ENCODE data around the gene COL5A1.

Gene COL5A1

DNA sequence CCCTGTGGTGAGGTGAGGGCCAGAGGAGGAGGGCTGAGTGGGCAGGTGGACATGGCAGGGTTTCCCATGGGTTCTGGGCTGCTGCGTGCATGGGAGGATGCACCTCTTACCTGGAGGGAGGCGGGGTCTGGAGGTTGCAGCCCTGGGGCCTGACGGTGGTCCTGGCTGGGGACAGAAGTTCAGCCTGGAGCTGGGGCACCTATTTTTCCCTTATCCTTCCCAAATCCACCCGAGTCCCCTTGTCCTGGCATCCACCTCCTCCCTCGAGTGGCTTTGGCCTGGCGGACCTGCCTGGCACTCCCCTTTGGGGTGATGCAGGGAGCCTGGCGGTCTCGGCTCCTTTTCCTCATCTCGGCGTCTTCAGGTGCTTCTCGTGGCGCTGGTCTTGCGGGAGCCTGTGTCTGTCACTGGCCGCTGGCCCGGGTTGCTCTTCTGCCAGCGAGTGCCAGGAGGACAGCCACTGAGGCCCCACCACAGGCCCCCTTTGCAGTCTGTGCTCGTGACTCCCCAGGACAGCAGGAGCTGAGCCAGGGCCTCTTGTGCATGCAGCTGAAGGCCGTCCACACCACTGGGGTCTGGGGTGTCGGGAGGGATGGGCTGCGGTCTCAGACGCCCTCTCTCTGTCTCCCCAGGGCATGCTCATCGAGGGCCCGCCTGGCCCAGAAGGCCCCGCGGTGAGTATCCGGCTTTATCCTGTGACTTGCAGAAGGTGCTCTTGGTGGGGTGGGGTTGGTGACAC lies 96.4 kb downstream of the COL5A1 start:
- H3K9ac ChIP-seq (ENCODE audit: low read depth, low read length) = no peak overlapping the region
- no peak overlapping the region for H3K4me2 ChIP-seq (ENCODE audit: insufficient read depth, low read length)
- no peaks in the 10 kb centered on the region; the same call in 1 of the 2 replicates for H4K20me1 ChIP-seq (ENCODE audit: insufficient read depth, low read length)
- ATAC-seq (ENCODE audit: insufficient read depth, low read depth) (no peak), DNase-seq (no peak)
- H3K4me1 ChIP-seq (ENCODE audit: insufficient read depth, low read length) = no peaks in the 10 kb centered on the region
- no peaks in the 10 kb centered on the region for H3K79me2 ChIP-seq (ENCODE audit: insufficient read depth, low read length)
- H3K4me3 ChIP-seq (ENCODE audit: low read depth in 1 of 2, low read length in 2 of 2) = no peak overlapping the region
- no peak overlapping the region for H3K27ac ChIP-seq (ENCODE audit: low read length)
- H3K36me3 ChIP-seq (ENCODE audit: insufficient read depth, low read length) = no peaks in the 10 kb centered on the region
- H3K27me3 ChIP-seq (ENCODE audit: insufficient read depth, low read length, poor library complexity) = no peaks in the 10 kb centered on the region
- H2AFZ ChIP-seq (ENCODE audit: low read depth, low read length) = no peak overlapping the region
- H3K9me3 ChIP-seq (ENCODE audit: insufficient read depth, low read length, severe bottlenecking) = no peaks in the 10 kb centered on the region
- no peak for TF ChIP-seq EZH2 (IDR thresholded peaks at IDR 0.05; ENCODE audit: borderline replicate concordance, low read depth, low read length, severe bottlenecking)
- TF ChIP-seq, protein P1, sequence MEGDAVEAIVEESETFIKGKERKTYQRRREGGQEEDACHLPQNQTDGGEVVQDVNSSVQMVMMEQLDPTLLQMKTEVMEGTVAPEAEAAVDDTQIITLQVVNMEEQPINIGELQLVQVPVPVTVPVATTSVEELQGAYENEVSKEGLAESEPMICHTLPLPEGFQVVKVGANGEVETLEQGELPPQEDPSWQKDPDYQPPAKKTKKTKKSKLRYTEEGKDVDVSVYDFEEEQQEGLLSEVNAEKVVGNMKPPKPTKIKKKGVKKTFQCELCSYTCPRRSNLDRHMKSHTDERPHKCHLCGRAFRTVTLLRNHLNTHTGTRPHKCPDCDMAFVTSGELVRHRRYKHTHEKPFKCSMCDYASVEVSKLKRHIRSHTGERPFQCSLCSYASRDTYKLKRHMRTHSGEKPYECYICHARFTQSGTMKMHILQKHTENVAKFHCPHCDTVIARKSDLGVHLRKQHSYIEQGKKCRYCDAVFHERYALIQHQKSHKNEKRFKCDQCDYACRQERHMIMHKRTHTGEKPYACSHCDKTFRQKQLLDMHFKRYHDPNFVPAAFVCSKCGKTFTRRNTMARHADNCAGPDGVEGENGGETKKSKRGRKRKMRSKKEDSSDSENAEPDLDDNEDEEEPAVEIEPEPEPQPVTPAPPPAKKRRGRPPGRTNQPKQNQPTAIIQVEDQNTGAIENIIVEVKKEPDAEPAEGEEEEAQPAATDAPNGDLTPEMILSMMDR (IDR thresholded peaks at IDR 0.05; ENCODE audit: borderline replicate concordance, extremely low read depth, low read length, poor library complexity, severe bottlenecking) = no peak

DNA sequence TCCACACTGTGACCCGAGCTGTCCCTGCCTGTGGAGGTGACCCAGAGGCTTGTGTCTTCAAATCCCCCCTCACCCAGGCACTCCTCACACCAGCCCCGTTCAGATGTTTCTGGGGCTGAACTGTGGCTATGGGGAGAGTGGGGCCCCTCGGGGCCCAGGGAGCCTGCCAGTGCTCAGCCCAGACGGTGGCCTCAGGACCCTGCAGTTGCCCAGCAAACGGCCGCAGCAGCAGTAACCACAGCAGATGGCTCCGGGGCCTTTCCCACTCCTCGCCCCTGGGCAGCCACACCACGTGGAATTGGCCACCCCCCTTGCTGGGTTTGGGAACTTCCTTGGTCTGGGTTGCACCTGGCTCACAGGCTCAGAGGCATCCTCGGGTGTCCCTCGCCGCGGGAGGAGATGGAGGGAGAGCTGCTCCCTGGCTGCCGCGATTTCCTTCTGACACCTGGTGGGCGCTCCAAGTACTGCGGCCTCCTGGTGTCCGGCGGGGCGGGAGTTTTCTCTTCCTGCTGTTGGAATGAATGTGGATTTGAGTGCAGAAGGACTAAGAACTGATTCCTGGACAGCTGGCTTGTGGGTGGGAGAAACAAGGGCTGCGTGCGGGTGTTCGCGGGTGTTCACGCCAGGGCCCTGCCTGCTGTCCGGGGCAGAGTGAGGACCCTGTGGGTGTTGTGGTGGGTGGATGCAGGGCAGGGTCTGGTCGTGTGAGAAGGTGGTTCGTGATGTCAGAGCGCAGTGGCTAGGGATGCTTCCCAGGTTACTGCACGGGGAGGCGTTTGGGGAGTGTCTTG lies 97.5 kb downstream of the COL5A1 start:
- Histone ChIP-seq H3K4me1 (ENCODE audit: insufficient read depth, low read length) (no peaks in the 10 kb centered on the region), H3K4me3 (ENCODE audit: low read depth in 1 of 2, low read length in 2 of 2) (no peak overlapping the region), H3K79me2 (ENCODE audit: insufficient read depth, low read length) (no peaks in the 10 kb centered on the region), H2AFZ (ENCODE audit: low read depth, low read length) (no peak overlapping the region), H4K20me1 (ENCODE audit: insufficient read depth, low read length) (no peaks in the 10 kb centered on the region; the same call in 1 of the 2 replicates), H3K9me3 (ENCODE audit: insufficient read depth, low read length, severe bottlenecking) (no peaks in the 10 kb centered on the region), H3K27me3 (ENCODE audit: insufficient read depth, low read length, poor library complexity) (no peaks in the 10 kb centered on the region), H3K27ac (ENCODE audit: low read length) (no peak overlapping the region), H3K36me3 (ENCODE audit: insufficient read depth, low read length) (no peaks in the 10 kb centered on the region), H3K4me2 (ENCODE audit: insufficient read depth, low read length) (no peak overlapping the region), H3K9ac (ENCODE audit: low read depth, low read length) (no peak overlapping the region)
- ATAC-seq (ENCODE audit: insufficient read depth, low read depth) (no peak), DNase-seq (peak; percentile 39)
- TF ChIP-seq, protein P1 (IDR thresholded peaks at IDR 0.05; ENCODE audit: borderline replicate concordance, extremely low read depth, low read length, poor library complexity, severe bottlenecking) = peak; percentile 78
- TF ChIP-seq EZH2 (IDR thresholded peaks at IDR 0.05; ENCODE audit: borderline replicate concordance, low read depth, low read length, severe bottlenecking) = no peak

DNA sequence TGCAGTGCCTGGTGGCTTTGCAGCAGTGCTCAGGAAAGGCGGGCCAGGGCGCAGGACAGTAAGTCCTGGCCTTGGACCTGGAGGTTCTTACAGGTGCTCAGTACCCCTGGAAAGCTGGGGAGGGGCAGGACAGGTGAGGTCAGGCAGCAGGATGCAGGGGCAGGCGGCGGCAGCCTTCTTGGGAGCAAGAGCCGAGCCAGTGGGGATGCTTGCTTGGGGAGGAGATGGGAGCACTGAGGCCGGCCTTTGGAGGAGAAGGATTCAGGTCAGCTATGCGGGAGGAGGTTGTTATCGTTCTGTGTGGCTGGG lies 98.0 kb downstream of the COL5A1 start:
- DNase-seq = no peak
- Histone ChIP-seq H3K9me3 (ENCODE audit: insufficient read depth, low read length, severe bottlenecking) (peaks cover 5% of the 10 kb centered on the region), H3K4me2 (ENCODE audit: insufficient read depth, low read length) (no peak overlapping the region), H3K79me2 (ENCODE audit: insufficient read depth, low read length) (no peaks in the 10 kb centered on the region), H3K4me3 (ENCODE audit: low read depth in 1 of 2, low read length in 2 of 2) (no peak overlapping the region), H2AFZ (ENCODE audit: low read depth, low read length) (no peak overlapping the region), H3K27me3 (ENCODE audit: insufficient read depth, low read length, poor library complexity) (no peaks in the 10 kb centered on the region), H3K36me3 (ENCODE audit: insufficient read depth, low read length) (no peaks in the 10 kb centered on the region), H4K20me1 (ENCODE audit: insufficient read depth, low read length) (no peaks in the 10 kb centered on the region; the same call in 1 of the 2 replicates), H3K9ac (ENCODE audit: low read depth, low read length) (no peak overlapping the region), H3K27ac (ENCODE audit: low read length) (no peak overlapping the region), H3K4me1 (ENCODE audit: insufficient read depth, low read length) (no peaks in the 10 kb centered on the region)
- no peak for ATAC-seq (ENCODE audit: insufficient read depth, low read depth)
- TF ChIP-seq, protein P1 (IDR thresholded peaks at IDR 0.05; ENCODE audit: borderline replicate concordance, extremely low read depth, low read length, poor library complexity, severe bottlenecking) = no peak
- no peak for TF ChIP-seq EZH2 (IDR thresholded peaks at IDR 0.05; ENCODE audit: borderline replicate concordance, low read depth, low read length, severe bottlenecking)

Measured in DND-41 (cell line).